Psoas muscle (tissue), 8 donors: ENCODE measurements around the gene FBRSL1. TPM values are rescaled to one million over a fixed set of nuclear protein-coding genes. Genes with fewer than 3 reads are reported as not detected.

Source experiments
- ATAC-seq, 4 donors: fragments of 200-7000 bp; cut with Tn5 transposase; one replicate each; pipeline ENCODE4 v1.9.1; 2020; ENCODE audit warnings: moderate library complexity in 3 of 4, mild to moderate bottlenecking in 2 of 4
- DNase-seq, 2 donors: peaks; one replicate each; pipeline ENCODE4 v3.0.0-alpha.2; 2020
- H3K27ac ChIP-seq: fragments of 200-600 bp; one replicate; pipeline ENCODE4 v1.8.0; 2022
- H3K27me3 ChIP-seq, 3 donors: fragments of 200-600 bp in 1 of 3; one replicate each; pipeline versions ENCODE4 v1.6.1 to v1.8.0; 2013 to 2022; ENCODE audit warnings: low read length in 2 of 3, mild to moderate bottlenecking in 2 of 3, moderate library complexity in 1 of 3; ENCODE audit not compliant: insufficient read depth in 3 of 3
- H3K36me3 ChIP-seq, 2 donors: fragments of 200-600 bp in 1 of 2; one replicate each; pipeline versions ENCODE4 v1.6.1 to v1.8.0; 2013 to 2022; ENCODE audit warnings: low read depth in 1 of 2, mild to moderate bottlenecking in 1 of 2, moderate library complexity in 1 of 2; ENCODE audit not compliant: insufficient read depth in 1 of 2
- H3K4me1 ChIP-seq: fragments of 200-600 bp; one replicate; pipeline ENCODE4 v1.8.0; 2022
- H3K4me3 ChIP-seq: fragments of 200-600 bp; one replicate; pipeline ENCODE4 v1.8.0; 2022; ENCODE audit warnings: mild to moderate bottlenecking
- H3K9me3 ChIP-seq: fragments of 200-600 bp; one replicate; pipeline ENCODE4 v1.8.0; 2022
- WGBS, 3 donors: extraction: QIAGEN DNeasy Blood & Tissue Kit; methylation state at CpG; one replicate each; pipeline versions ENCODE4 v1.1.6 to v1.1.7; 2013; 5-methylcytosine and 5-hydroxymethylcytosine counted together
- intact Hi-C, 2 donors: fragments of 100-400 bp; cut with DNase I; formaldehyde crosslinking; loops; one replicate each; pipeline versions ENCODE4 v1.11.0 to v1.14.2; 2022
- polyA plus RNA-seq, 3 donors: library from polyadenylated mRNA; stranded (reverse); fragments of 200-250 nt; gene quantifications; one replicate each; pipeline ENCODE4 v1.2.3, GENCODE V29; 2013
- total RNA-seq, 4 donors: library from RNA; stranded (reverse); fragmentation: NEBNext Ultra II Directional in 2 of 4; extraction: Animal tissue kit (Norgen Biotek cat#: 25700) in 2 of 4; gene quantifications; one replicate each; pipeline versions ENCODE4 v1.2.1 to v1.2.4, GENCODE V29; 2021 to 2023
- TF ChIP-seq, protein P1 (sequence below): fragments of 200-600 bp; IDR thresholded peaks from one replicate; pipeline ENCODE4 v1.8.0; 2022; ENCODE audit warnings: antibody characterized with exemption
- donor health status: healthy with polysubstance abuse.
- donor health status: DM: no; HTN: no; CAD: no; lungs with moderate emphysema.
- donor health status: Bipolar disorder and iron deficiency.
- donor health status: healthy.
- donor health status: DM: yes; HTN: yes; CAD: no.
- donor health status: DM: no; HTN: no; CAD: no.
- donor health status: DM: no; HTN: no; CAD: no.
- donor health status: DM: yes; HTN: yes; CAD: no.

FBRSL1 gene
- total and polyA plus RNA-seq, 7 donors = 23.0 to 54.5 (median 40.1) TPM

DNA sequence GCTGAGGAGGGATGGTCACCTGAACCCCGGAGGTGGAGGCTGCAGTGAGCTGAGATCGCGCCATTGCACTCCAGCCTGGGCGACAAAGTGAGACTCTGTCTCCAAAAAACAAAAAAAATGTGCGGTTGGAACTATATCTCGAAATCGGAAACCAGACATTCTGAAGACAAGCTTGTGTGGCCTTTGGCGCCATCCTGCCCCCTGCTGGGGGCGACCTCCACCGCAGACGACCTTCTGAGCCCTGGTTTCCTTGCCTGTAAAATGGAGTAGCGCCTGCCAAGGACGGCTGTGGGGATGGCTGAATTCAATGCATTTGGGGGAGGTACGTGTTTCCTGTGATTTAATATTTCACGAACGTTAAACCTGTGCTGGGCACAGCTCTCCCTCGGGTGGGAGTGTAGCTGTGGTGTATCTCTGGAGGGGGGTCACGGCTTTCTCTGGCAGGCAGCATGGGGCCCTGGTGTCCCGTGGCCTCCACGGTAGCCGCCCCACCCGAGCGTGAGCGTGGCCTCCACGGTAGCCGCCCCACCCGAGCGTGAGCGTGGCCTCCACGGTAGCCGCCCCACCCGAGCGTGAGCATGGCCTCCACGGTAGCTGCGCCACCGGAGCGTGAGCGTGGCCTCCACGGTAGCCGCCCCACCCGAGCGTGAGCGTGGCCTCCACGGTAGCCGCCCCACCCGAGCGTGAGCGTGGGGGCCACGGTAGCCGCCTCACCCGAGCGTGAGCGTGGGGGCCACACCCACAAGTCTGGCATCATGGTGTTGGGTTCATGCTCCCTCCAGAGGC lies 65.1 kb downstream of the FBRSL1 start:
- ATAC-seq (no peak), DNase-seq (no peak)
- Histone ChIP-seq H3K9me3 (no peaks in the 10 kb centered on the region), H3K36me3 (peaks cover 0 to 3% of the 10 kb centered on the region in 2 donors), H3K27ac (no peak overlapping the region), H3K4me1 (peaks cover 4% of the 10 kb centered on the region), H3K4me3 (no peak overlapping the region), H3K27me3 (no peaks in the 10 kb centered on the region)
- 93 to 94% (median 93%) methylated on average over 49 to 53 of the region's 53 CpGs for WGBS, 3 donors
- TF ChIP-seq, protein P1, sequence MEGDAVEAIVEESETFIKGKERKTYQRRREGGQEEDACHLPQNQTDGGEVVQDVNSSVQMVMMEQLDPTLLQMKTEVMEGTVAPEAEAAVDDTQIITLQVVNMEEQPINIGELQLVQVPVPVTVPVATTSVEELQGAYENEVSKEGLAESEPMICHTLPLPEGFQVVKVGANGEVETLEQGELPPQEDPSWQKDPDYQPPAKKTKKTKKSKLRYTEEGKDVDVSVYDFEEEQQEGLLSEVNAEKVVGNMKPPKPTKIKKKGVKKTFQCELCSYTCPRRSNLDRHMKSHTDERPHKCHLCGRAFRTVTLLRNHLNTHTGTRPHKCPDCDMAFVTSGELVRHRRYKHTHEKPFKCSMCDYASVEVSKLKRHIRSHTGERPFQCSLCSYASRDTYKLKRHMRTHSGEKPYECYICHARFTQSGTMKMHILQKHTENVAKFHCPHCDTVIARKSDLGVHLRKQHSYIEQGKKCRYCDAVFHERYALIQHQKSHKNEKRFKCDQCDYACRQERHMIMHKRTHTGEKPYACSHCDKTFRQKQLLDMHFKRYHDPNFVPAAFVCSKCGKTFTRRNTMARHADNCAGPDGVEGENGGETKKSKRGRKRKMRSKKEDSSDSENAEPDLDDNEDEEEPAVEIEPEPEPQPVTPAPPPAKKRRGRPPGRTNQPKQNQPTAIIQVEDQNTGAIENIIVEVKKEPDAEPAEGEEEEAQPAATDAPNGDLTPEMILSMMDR = no peak
- intact Hi-C loops = no loop called here

DNA sequence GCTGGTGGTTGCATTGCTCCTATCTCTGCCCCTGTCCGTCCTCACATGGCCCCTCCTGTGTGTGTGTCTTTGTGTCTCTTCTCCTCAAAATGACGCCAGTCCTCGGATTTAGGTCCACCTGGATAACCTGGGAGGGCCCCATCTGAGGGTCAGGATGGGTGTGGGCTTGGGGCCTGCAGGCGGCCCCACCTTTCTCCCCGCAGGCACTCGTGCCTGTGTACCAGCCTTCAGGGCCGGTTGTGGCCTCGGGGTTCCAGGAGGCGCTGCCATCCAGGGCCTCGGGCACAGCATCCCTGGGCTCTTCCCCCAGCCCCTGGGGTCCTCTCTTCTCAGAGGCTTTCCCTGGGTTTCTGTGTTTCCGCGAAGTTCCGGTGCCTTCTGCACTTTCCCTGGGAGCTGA lies 65.7 kb downstream of the FBRSL1 start:
- TF ChIP-seq, protein P1 = no peak
- Histone ChIP-seq H3K27ac (no peak overlapping the region), H3K9me3 (no peaks in the 10 kb centered on the region), H3K4me3 (no peak overlapping the region), H3K4me1 (peaks cover 6% of the 10 kb centered on the region), H3K36me3 (peaks cover 0 to 3% of the 10 kb centered on the region in 2 donors), H3K27me3 (no peaks in the 10 kb centered on the region)
- no peak for DNase-seq
- no peak for ATAC-seq
- intact Hi-C loops = no loop called here
- 91 to 95% (median 95%) methylated on average over 13 of the region's 13 CpGs for WGBS, 3 donors

DNA sequence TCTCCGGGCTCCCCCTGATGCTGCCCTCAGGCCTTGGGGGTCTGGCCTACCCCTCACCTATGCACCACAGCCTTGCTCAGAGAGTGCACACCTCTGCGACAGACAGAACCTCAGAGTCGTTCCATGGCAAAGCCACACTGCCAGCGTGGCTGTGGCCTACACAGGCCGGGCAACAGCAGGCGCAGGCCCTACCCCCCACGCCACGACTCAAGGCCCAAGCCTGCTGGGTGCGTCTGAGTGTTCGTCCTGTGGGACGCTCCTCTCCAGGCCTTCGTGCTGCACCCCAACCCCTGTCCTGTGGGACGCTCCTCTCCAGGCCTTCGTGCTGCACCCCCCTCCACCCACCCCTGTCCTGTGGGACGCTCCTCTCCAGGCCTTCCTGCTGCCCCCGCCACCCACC lies 66.3 kb downstream of the FBRSL1 start:
- H3K27ac ChIP-seq = no peak overlapping the region
- no peak overlapping the region for H3K4me3 ChIP-seq
- ATAC-seq (no peak), DNase-seq (no peak)
- intact Hi-C loops = no loop called here
- peaks cover 9% of the 10 kb centered on the region for H3K4me1 ChIP-seq
- no peaks in the 10 kb centered on the region for H3K9me3 ChIP-seq
- peaks cover 0 to 1% of the 10 kb centered on the region in 2 donors for H3K36me3 ChIP-seq
- WGBS, 3 donors = 94 to 97% (median 95%) methylated on average over 13 to 16 of the region's 16 CpGs
- no peaks in the 10 kb centered on the region for H3K27me3 ChIP-seq
- TF ChIP-seq, protein P1 = no peak

DNA sequence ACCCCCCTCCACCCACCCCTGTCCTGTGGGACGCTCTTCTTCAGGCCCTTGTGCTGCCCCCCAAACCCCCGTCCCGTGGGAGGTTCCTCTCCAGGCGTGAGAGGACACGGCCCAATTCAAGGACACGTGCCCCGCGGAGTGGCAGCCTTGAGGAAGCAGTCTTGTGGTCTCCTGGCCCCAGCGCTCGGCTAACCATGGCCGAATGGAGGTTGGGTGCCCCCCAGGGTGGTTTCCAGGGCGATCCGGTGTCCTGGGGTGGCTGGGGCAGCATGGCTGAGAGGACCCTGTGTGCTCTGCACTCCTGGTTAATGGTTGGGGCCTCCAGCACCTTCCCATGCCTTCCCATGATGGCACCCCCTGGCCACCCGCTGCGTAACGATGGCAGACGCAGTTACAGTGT lies 66.8 kb downstream of the FBRSL1 start:
- no peaks in the 10 kb centered on the region for H3K9me3 ChIP-seq
- H3K27me3 ChIP-seq = no peaks in the 10 kb centered on the region
- intact Hi-C loops = no loop called here
- DNase-seq (no peak), ATAC-seq (no peak)
- H3K27ac ChIP-seq = no peak overlapping the region
- peaks cover 9% of the 10 kb centered on the region for H3K4me1 ChIP-seq
- TF ChIP-seq, protein P1 = no peak
- 92 to 96% (median 93%) methylated on average over 17 of the region's 17 CpGs for WGBS, 3 donors
- no peaks in the 10 kb centered on the region for H3K36me3 ChIP-seq
- no peak overlapping the region for H3K4me3 ChIP-seq
